A673 (cell line): ENCODE data around the gene PPP1R8.

ENCODE experiments used
- CTCF ChIP-seq: fragments of 300-800, 200-600 bp; sonication (generic); conservative IDR thresholded peaks from 2 replicates; pipeline ENCODE4 v1.5.1; 2017; ENCODE audit warnings: low read depth, mild to moderate bottlenecking, antibody characterized with exemption, low read length, moderate library complexity, mixed read lengths
- EZH2 ChIP-seq: fragments of 200-600 bp; sonication (generic); IDR thresholded peaks from 2 replicates; pipeline ENCODE4 v1.6.1; 2017; ENCODE audit warnings: borderline replicate concordance, low read depth, mild to moderate bottlenecking, mixed read lengths, antibody characterized with exemption, low read length; ENCODE audit not compliant: poor library complexity, severe bottlenecking

GRCh38 chr1:27785781-27786455 is 44.7 kb upstream of the PPP1R8 start:
- no peak for TF ChIP-seq CTCF
- TF ChIP-seq EZH2, result no peak
